PFSK-1 (cell line): ENCODE measurements around the gene GSDME.

Source experiments
- FOXP2 ChIP-seq: optimal IDR thresholded peaks from 2 replicates; pipeline ENCODE3; 2011; ENCODE audit warnings: borderline replicate concordance, control low read depth, inconsistent platforms; ENCODE audit not compliant: insufficient read depth; ENCODE audit errors: extremely low read length, extremely low read depth
- POLR2AphosphoS5 ChIP-seq: IDR thresholded peaks from 2 replicates; pipeline ENCODE4 v1.6.1; 2012; ENCODE audit warnings: low read depth, mild to moderate bottlenecking, control low read depth, low read length, moderate library complexity
- REST ChIP-seq, 2 experiments: IDR thresholded peaks; 2 replicates each; pipeline versions ENCODE4 v1.6.1 to v1.8.0; 2011 to 2012; ENCODE audit warnings: low read depth in 2 of 2, low read length in 2 of 2, control low read depth in 1 of 2, inconsistent platforms in 1 of 2, mild to moderate bottlenecking in 1 of 2, moderate library complexity in 1 of 2; ENCODE audit not compliant: insufficient read depth in 1 of 2
- SIN3A ChIP-seq: IDR thresholded peaks from 2 replicates; pipeline ENCODE4 v1.6.1; 2012; ENCODE audit warnings: mild to moderate bottlenecking, low read length, moderate library complexity, borderline replicate concordance; ENCODE audit not compliant: insufficient read depth
- TAF1 ChIP-seq: IDR thresholded peaks from 2 replicates; pipeline ENCODE4 v1.6.1; 2012; ENCODE audit warnings: low read length, control low read depth, borderline replicate concordance; ENCODE audit not compliant: insufficient read depth

- TF ChIP-seq TAF1 = no peak
- no peak for TF ChIP-seq REST (IDR thresholded peaks at IDR 0.05; ENCODE audit: insufficient read depth in 1 of 2, low read depth in 2 of 2, low read length in 2 of 2)
- TF ChIP-seq POLR2AphosphoS5 = no peak
- TF ChIP-seq SIN3A = no peak
- TF ChIP-seq FOXP2 = no peak
These were observed 51.8 kb downstream of the GSDME start for GRCh38 chr7:24705461-24705954.
